Islet precursor cell (in vitro differentiated cells): ENCODE measurements around the gene ANKRD24.
"Not testable (repeated sequence)": the region's sequence is repeated elsewhere in the genome, so short reads cannot be mapped to it uniquely, and the experiment has no call there.

ENCODE experiments used
- DNase-seq: peaks from one replicate; pipeline ENCODE4 v3.0.0-alpha.2; 2018

Gene ANKRD24

GRCh38 chr19:4199699-4200293, 17.3 kb downstream of the ANKRD24 start:
- peak; percentile 69 for DNase-seq

GRCh38 chr19:4200940-4201542, 18.6 kb downstream of the ANKRD24 start:
- no peak for DNase-seq

GRCh38 chr19:4201798-4202197, 19.3 kb downstream of the ANKRD24 start:
- DNase-seq: no peak

- no peak for DNase-seq
Measured at GRCh38 chr19:4206818-4207484, 24.5 kb downstream of the ANKRD24 start.

- DNase-seq: peak; percentile 84
Measured at GRCh38 chr19:4208385-4209094, 26.1 kb downstream of the ANKRD24 start.

GRCh38 chr19:4210166-4210731, 27.8 kb downstream of the ANKRD24 start:
- no peak for DNase-seq

- no peak for DNase-seq
Measured at GRCh38 chr19:4213116-4213515, 30.6 kb downstream of the ANKRD24 start.

GRCh38 chr19:4215807-4216206, 33.3 kb downstream of the ANKRD24 start:
- DNase-seq: no peak

- no peak for DNase-seq
Measured at GRCh38 chr19:4216846-4217245, 34.4 kb downstream of the ANKRD24 start.

- DNase-seq: no peak
Measured at GRCh38 chr19:4217429-4218264, 35.2 kb downstream of the ANKRD24 start.

GRCh38 chr19:4218523-4218922, 36.0 kb downstream of the ANKRD24 start:
- DNase-seq: not testable (repeated sequence)

GRCh38 chr19:4220188-4220587, 37.7 kb downstream of the ANKRD24 start:
- no peak for DNase-seq

GRCh38 chr19:4224470-4224869, 42.0 kb downstream of the ANKRD24 start:
- DNase-seq: no peak

GRCh38 chr19:4225885-4226284, 43.4 kb downstream of the ANKRD24 start:
- no peak for DNase-seq

GRCh38 chr19:4227771-4228170, 45.3 kb downstream of the ANKRD24 start:
- no peak for DNase-seq

GRCh38 chr19:4228765-4229178, 46.3 kb downstream of the ANKRD24 start:
- DNase-seq: no peak

GRCh38 chr19:4229179-4229931, 46.9 kb downstream of the ANKRD24 start, which contains the start of gene EBI3:
Gene EBI3 (plus strand): TSS chr19:4229523. CDS start chr19:4229551, 28 bp downstream.
- DNase-seq: peak; percentile 84

- DNase-seq: not testable (repeated sequence)
Measured at GRCh38 chr19:4230237-4230636, 47.7 kb downstream of the ANKRD24 start.

GRCh38 chr19:4231521-4231920, 49.0 kb downstream of the ANKRD24 start:
- not testable (repeated sequence) for DNase-seq

- DNase-seq: not testable (repeated sequence)
Measured at GRCh38 chr19:4232139-4232538, 49.6 kb downstream of the ANKRD24 start.

GRCh38 chr19:4232614-4233281, 50.3 kb downstream of the ANKRD24 start:
- no peak for DNase-seq
